Activated CD4-positive, alpha-beta T cell treated with anti-CD3 and anti-CD28 coated beads for 36 hours (primary cell): ENCODE measurements around the gene USP5. TPM values are rescaled to one million over a fixed set of nuclear protein-coding genes. Genes with fewer than 3 reads are reported as not detected.

Experiments
- ATAC-seq: fragments of 200-7000 bp; cut with Tn5 transposase; one replicate; pipeline ENCODE4 v1.10.0; 2021; ENCODE audit warnings: mild to moderate bottlenecking, moderate library complexity
- CTCF ChIA-PET: fragments of 350-600 bp; sonication (Branson Sonifier 250); formaldehyde crosslinking; loops from one replicate; lab custom pipeline; 2021; ENCODE audit warnings: antibody characterized with exemption; lab: Charles Lee
- POLR2A ChIA-PET: fragments of 350-600 bp; sonication (Branson Sonifier 250); formaldehyde crosslinking; loops from one replicate; lab custom pipeline; 2021; ENCODE audit warnings: antibody characterized with exemption, inconsistent platforms; lab: Charles Lee
- DNase-seq: peaks from one replicate; pipeline ENCODE4 v3.0.0-alpha.2; 2020
- H3K27ac Mint-ChIP-seq: one replicate; pipeline ENCODE4 v1.8.0; 2021; ENCODE audit warnings: mixed read lengths
- H3K27me3 Mint-ChIP-seq: one replicate; pipeline ENCODE4 v1.8.0; 2021; ENCODE audit warnings: mixed read lengths
- H3K36me3 Mint-ChIP-seq: one replicate; pipeline ENCODE4 v1.8.0; 2021; ENCODE audit warnings: low read depth, mixed read lengths
- H3K4me1 Mint-ChIP-seq: one replicate; pipeline ENCODE4 v1.8.0; 2021; ENCODE audit warnings: mixed read lengths
- H3K4me3 Mint-ChIP-seq: one replicate; pipeline ENCODE4 v1.8.0; 2021; ENCODE audit warnings: mild to moderate bottlenecking, moderate library complexity, mixed read lengths
- H3K9me3 Mint-ChIP-seq: one replicate; pipeline ENCODE4 v1.8.0; 2021; ENCODE audit warnings: low read depth, mixed read lengths
- intact Hi-C, 2 experiments: fragments of 100-400 bp; cut with DNase I in 1 of 2; cut with micrococcal nuclease in 1 of 2; formaldehyde crosslinking; loops; one replicate each; pipeline versions ENCODE4 v1.14.2 to v1.15.1; 2022 to 2024; cut with DNase I, micrococcal nuclease
- total RNA-seq, 2 experiments: library from RNA; stranded (reverse); gene quantifications; one replicate each; pipeline ENCODE4 v1.2.3, GENCODE V29; 2021

The USP5 gene
- total RNA-seq, 2 experiments from 2014 or later = 128 to 132 TPM

- CTCF ChIA-PET = interaction anchor here (0.8 to 7.0 kb wide), 3 partner anchors 14 to 146 kb away, joined by 3 to 55 read pairs (median 20); partner anchors contain the start of gene MLF2
- Mint-ChIP-seq H3K27ac (no peak overlapping the region), H3K4me1 (peaks cover 17% of the 10 kb centered on the region), H3K9me3 (no peaks in the 10 kb centered on the region), H3K27me3 (peaks cover 7% of the 10 kb centered on the region), H3K36me3 (peaks cover 31% of the 10 kb centered on the region), H3K4me3 (no peak overlapping the region)
- DNase-seq (no peak), ATAC-seq (no peak)
- intact Hi-C loops = no loop called here
- POLR2A ChIA-PET = no interaction called here
Measured at GRCh38 chr12:6819106-6820030, 32.6 kb upstream of the USP5 start.

GRCh38 chr12:6820166-6820565, 31.8 kb upstream of the USP5 start:
- peaks cover 17% of the 10 kb centered on the region for H3K4me1 Mint-ChIP-seq
- intact Hi-C loops = no loop called here
- ChIA-PET POLR2A (interaction anchor here (0.6 kb wide), 2 partner anchors 10 to 123 kb away, joined by 3 to 4 read pairs; partner anchors contain the start of gene RNU7-1), CTCF (interaction anchor here (0.8 to 7.0 kb wide), 4 partner anchors 13 to 147 kb away, joined by 3 to 55 read pairs (median 12); partner anchors contain the start of gene MLF2)
- H3K4me3 Mint-ChIP-seq = no peak overlapping the region
- peaks cover 31% of the 10 kb centered on the region for H3K36me3 Mint-ChIP-seq
- H3K9me3 Mint-ChIP-seq = no peaks in the 10 kb centered on the region
- no peak overlapping the region for H3K27ac Mint-ChIP-seq
- peaks cover 13% of the 10 kb centered on the region for H3K27me3 Mint-ChIP-seq
- ATAC-seq (no peak), DNase-seq (no peak)

GRCh38 chr12:6821591-6822425, 30.1 kb upstream of the USP5 start, which contains the start of gene GPR162:
Gene GPR162, plus strand, starts transcription at chr12:6821821. Its CDS starts 2,078 bp downstream, at chr12:6823899.
- CTCF ChIA-PET = interaction anchor here (0.5 to 7.0 kb wide), 7 partner anchors 12 to 257 kb away, joined by 3 to 55 read pairs (median 3); partner anchors contain the start of gene MLF2
- ATAC-seq = peak; percentile 13
- H3K4me3 Mint-ChIP-seq = peak within 1 kb of the TSS; percentile 38
- H3K36me3 Mint-ChIP-seq = peaks cover 22% of the 10 kb centered on the region
- peaks cover 20% of the 10 kb centered on the region for H3K4me1 Mint-ChIP-seq
- H3K27me3 Mint-ChIP-seq = peaks cover 20% of the 10 kb centered on the region
- POLR2A ChIA-PET = interaction anchor here (0.5 to 1.0 kb wide), 3 partner anchors 10 to 190 kb away, joined by 3 to 6 read pairs (median 3); no protein-coding TSS in a partner anchor
- peak; percentile 43 for DNase-seq
- H3K9me3 Mint-ChIP-seq = no peaks in the 10 kb centered on the region
- intact Hi-C loops = no loop called here
- H3K27ac Mint-ChIP-seq = peak within 1 kb of the TSS; percentile 33

- intact Hi-C loops = no loop called here
- H3K36me3 Mint-ChIP-seq = peaks cover 17% of the 10 kb centered on the region
- DNase-seq (no peak), ATAC-seq (no peak)
- no peaks in the 10 kb centered on the region for H3K9me3 Mint-ChIP-seq
- CTCF ChIA-PET = interaction anchor here (0.5 to 7.0 kb wide), 3 partner anchors 11 to 88 kb away, joined by 3 to 55 read pairs (median 20); partner anchors contain the start of gene MLF2
- H3K27me3 Mint-ChIP-seq = peaks cover 25% of the 10 kb centered on the region
- peaks cover 25% of the 10 kb centered on the region for H3K4me1 Mint-ChIP-seq
- H3K27ac Mint-ChIP-seq = no peak overlapping the region
- no peak overlapping the region for H3K4me3 Mint-ChIP-seq
- POLR2A ChIA-PET = interaction anchor here (0.6 kb wide), 1 partner anchor 282 kb away, joined by 3 read pairs; no protein-coding TSS in a partner anchor
Measured at GRCh38 chr12:6822426-6823135, 29.4 kb upstream of the USP5 start.

GRCh38 chr12:6823182-6824084, 28.5 kb upstream of the USP5 start:
- Mint-ChIP-seq H3K36me3 (peaks cover 10% of the 10 kb centered on the region), H3K4me3 (no peak overlapping the region), H3K27me3 (peaks cover 28% of the 10 kb centered on the region), H3K27ac (no peak overlapping the region), H3K4me1 (peaks cover 28% of the 10 kb centered on the region), H3K9me3 (no peaks in the 10 kb centered on the region)
- POLR2A ChIA-PET = interaction anchor here (0.6 kb wide), 1 partner anchor 283 kb away, joined by 3 read pairs; no protein-coding TSS in a partner anchor
- CTCF ChIA-PET = interaction anchor here (0.7 to 7.0 kb wide), 5 partner anchors 10 to 139 kb away, joined by 3 to 55 read pairs (median 20); partner anchors contain the start of genes MLF2 and TPI1
- intact Hi-C loops = no loop called here
- ATAC-seq = no peak
- no peak for DNase-seq

GRCh38 chr12:6824085-6824775, 27.7 kb upstream of the USP5 start:
- intact Hi-C loops = no loop called here
- ATAC-seq (no peak), DNase-seq (no peak)
- H3K36me3 Mint-ChIP-seq = peaks cover 8% of the 10 kb centered on the region
- ChIA-PET POLR2A (no interaction called here), CTCF (interaction anchor here (0.7 to 7.0 kb wide), 18 partner anchors 9 to 216 kb away, joined by 3 to 55 read pairs (median 4); partner anchors contain the start of genes COPS7A, MLF2, PTMS and TPI1)
- H3K9me3 Mint-ChIP-seq = no peaks in the 10 kb centered on the region
- H3K27ac Mint-ChIP-seq = no peak overlapping the region
- H3K4me1 Mint-ChIP-seq = peaks cover 34% of the 10 kb centered on the region
- no peak overlapping the region for H3K4me3 Mint-ChIP-seq
- peaks cover 32% of the 10 kb centered on the region for H3K27me3 Mint-ChIP-seq

- H3K27me3 Mint-ChIP-seq = peaks cover 32% of the 10 kb centered on the region
- no peak overlapping the region for H3K4me3 Mint-ChIP-seq
- no peak for ATAC-seq
- intact Hi-C loops = loop anchor here (1.0 to 5.0 kb wide), 7 partner anchors 33 to 218 kb away; partner anchors contain the start of genes MLF2 (in 2 of the 2), CHD4 (in 1 of the 2) and ZNF384 (in 1 of the 2)
- H3K4me1 Mint-ChIP-seq = peaks cover 39% of the 10 kb centered on the region
- POLR2A ChIA-PET = no interaction called here
- peaks cover 3% of the 10 kb centered on the region for H3K36me3 Mint-ChIP-seq
- DNase-seq = no peak
- H3K9me3 Mint-ChIP-seq = no peaks in the 10 kb centered on the region
- H3K27ac Mint-ChIP-seq = no peak overlapping the region
- CTCF ChIA-PET = interaction anchor here (0.6 to 7.0 kb wide), 22 partner anchors 9 to 216 kb away, joined by 3 to 55 read pairs (median 4); partner anchors contain the start of genes CDCA3, COPS7A, MLF2 and PTMS
Measured at GRCh38 chr12:6824901-6825381, 27.0 kb upstream of the USP5 start.

GRCh38 chr12:6825398-6826124, 26.4 kb upstream of the USP5 start:
- DNase-seq = peak; percentile 91
- peaks cover 32% of the 10 kb centered on the region for H3K27me3 Mint-ChIP-seq
- H3K27ac Mint-ChIP-seq = peak overlapping the region; percentile 16

More at GRCh38 chr12:6825398-6826124, 26.4 kb upstream of the USP5 start:
- intact Hi-C loops = loop anchor here (1.0 to 5.0 kb wide), 7 partner anchors 33 to 218 kb away; partner anchors contain the start of genes MLF2 (in 2 of the 2), CHD4 (in 1 of the 2) and ZNF384 (in 1 of the 2)
- ChIA-PET CTCF (interaction anchor here (0.6 to 7.0 kb wide), 29 partner anchors 8 to 423 kb away, joined by 3 to 55 read pairs (median 4); partner anchors contain the start of genes CDCA3, COPS7A, MLF2 and NOP2), POLR2A (no interaction called here)
- ATAC-seq = peak; percentile 64
- H3K4me3 Mint-ChIP-seq = no peak overlapping the region
- peaks cover 1% of the 10 kb centered on the region for H3K36me3 Mint-ChIP-seq
- peaks cover 36% of the 10 kb centered on the region for H3K4me1 Mint-ChIP-seq
- no peaks in the 10 kb centered on the region for H3K9me3 Mint-ChIP-seq
